SK-N-SH treated with all-trans-retinoic acid at 6 μM for 48 hours (cell line): ENCODE data around the gene CALN1.

ENCODE experiments used
- ATAC-seq: fragments of 200-7000 bp; cut with Tn5 transposase; 3 replicates; pipeline ENCODE4 v1.9.1; 2020; ENCODE audit warnings: mild to moderate bottlenecking, moderate library complexity
- ARNTL ChIP-seq: fragments of 450-650 bp; formaldehyde crosslinking; IDR thresholded peaks from 2 replicates; pipeline ENCODE4 v1.5.0; 2020; ENCODE audit warnings: low read depth, mild to moderate bottlenecking, moderate library complexity, borderline replicate concordance
- CSDC2 ChIP-seq: fragments of 250-450 bp; sonication (Bioruptor Pico); IDR thresholded peaks from 2 replicates; pipeline ENCODE4 v1.5.0; 2020; ENCODE audit warnings: mild to moderate bottlenecking, moderate library complexity
- GLIS3 ChIP-seq: fragments of 250-450 bp; sonication (Bioruptor Pico); IDR thresholded peaks from 2 replicates; pipeline ENCODE4 v1.5.0; 2020; ENCODE audit warnings: mild to moderate bottlenecking, moderate library complexity
- ISL1 ChIP-seq: fragments of 250-450 bp; sonication (Bioruptor Pico); IDR thresholded peaks from 2 replicates; pipeline ENCODE4 v2.1.2; 2022; ENCODE audit warnings: mild to moderate bottlenecking, moderate library complexity
- OSR1 ChIP-seq: fragments of 250-450 bp; sonication (Bioruptor Pico); IDR thresholded peaks from 2 replicates; pipeline ENCODE4 v1.8.0; 2022; ENCODE audit warnings: moderate library complexity, mild to moderate bottlenecking, inconsistent platforms
- PPARA ChIP-seq: fragments of 250-450 bp; sonication (Bioruptor Pico); IDR thresholded peaks from 2 replicates; pipeline ENCODE4 v1.5.0; 2020; ENCODE audit warnings: mild to moderate bottlenecking, borderline replicate concordance
- RARB ChIP-seq: fragments of 250-450 bp; sonication (Bioruptor Pico); IDR thresholded peaks from 2 replicates; pipeline ENCODE4 v1.8.0; 2021; ENCODE audit warnings: mild to moderate bottlenecking, moderate library complexity
- SNAI2 ChIP-seq: fragments of 250-450 bp; sonication (Bioruptor Pico); IDR thresholded peaks from 2 replicates; pipeline ENCODE4 v1.5.0; 2020; ENCODE audit warnings: mild to moderate bottlenecking, moderate library complexity
- TCF4 ChIP-seq: fragments of 250-450 bp; sonication (Bioruptor Pico); IDR thresholded peaks from 2 replicates; pipeline ENCODE4 v1.8.0; 2021; ENCODE audit warnings: mild to moderate bottlenecking, moderate library complexity, borderline replicate concordance
- TOX ChIP-seq: fragments of 250-450 bp; sonication (Bioruptor Pico); IDR thresholded peaks from 2 replicates; pipeline ENCODE4 v1.8.0; 2021; ENCODE audit warnings: mild to moderate bottlenecking, moderate library complexity, borderline replicate concordance
- ZC3H10 ChIP-seq: fragments of 250-450 bp; sonication (Bioruptor Pico); IDR thresholded peaks from 2 replicates; pipeline ENCODE4 v1.5.1; 2021; ENCODE audit warnings: mild to moderate bottlenecking, moderate library complexity
- ZFP3 ChIP-seq: fragments of 250-450 bp; sonication (Bioruptor Pico); IDR thresholded peaks from 2 replicates; pipeline ENCODE4 v1.5.0; 2020; ENCODE audit warnings: mild to moderate bottlenecking, moderate library complexity
- ZFP30 ChIP-seq: fragments of 450-650 bp; formaldehyde crosslinking; IDR thresholded peaks from 2 replicates; pipeline ENCODE4 v1.5.0; 2022; ENCODE audit warnings: mild to moderate bottlenecking, moderate library complexity
- ZNF565 ChIP-seq: fragments of 450-650 bp; formaldehyde crosslinking; conservative IDR thresholded peaks from 2 replicates; pipeline ENCODE4 v1.5.0; 2020; ENCODE audit warnings: low read depth, mild to moderate bottlenecking, moderate library complexity
- ZNF8 ChIP-seq: fragments of 450-650 bp; formaldehyde crosslinking; IDR thresholded peaks from 2 replicates; pipeline ENCODE4 v1.5.0; 2020; ENCODE audit warnings: mild to moderate bottlenecking, moderate library complexity
- TF ChIP-seq, protein P1 (sequence below): fragments of 250-450 bp; sonication (Bioruptor Pico); IDR thresholded peaks from 2 replicates; pipeline ENCODE4 v1.8.0; 2020; ENCODE audit warnings: mild to moderate bottlenecking, moderate library complexity, borderline replicate concordance
- TF ChIP-seq, protein P2 (sequence below): fragments of 250-450 bp; sonication (Bioruptor Pico); IDR thresholded peaks from 2 replicates; pipeline ENCODE4 v1.5.1; 2021; ENCODE audit warnings: mild to moderate bottlenecking, moderate library complexity
- TF ChIP-seq, protein P3 (sequence below): fragments of 250-450 bp; sonication (Bioruptor Pico); IDR thresholded peaks from 2 replicates; pipeline ENCODE4 v1.5.0; 2020; ENCODE audit warnings: mild to moderate bottlenecking, moderate library complexity
- TF ChIP-seq, protein P4 (sequence below): fragments of 250-450 bp; sonication (Bioruptor Pico); IDR thresholded peaks from 2 replicates; pipeline ENCODE4 v1.8.0; 2021; ENCODE audit warnings: low read depth, mild to moderate bottlenecking, moderate library complexity, borderline replicate concordance

The CALN1 gene

DNA sequence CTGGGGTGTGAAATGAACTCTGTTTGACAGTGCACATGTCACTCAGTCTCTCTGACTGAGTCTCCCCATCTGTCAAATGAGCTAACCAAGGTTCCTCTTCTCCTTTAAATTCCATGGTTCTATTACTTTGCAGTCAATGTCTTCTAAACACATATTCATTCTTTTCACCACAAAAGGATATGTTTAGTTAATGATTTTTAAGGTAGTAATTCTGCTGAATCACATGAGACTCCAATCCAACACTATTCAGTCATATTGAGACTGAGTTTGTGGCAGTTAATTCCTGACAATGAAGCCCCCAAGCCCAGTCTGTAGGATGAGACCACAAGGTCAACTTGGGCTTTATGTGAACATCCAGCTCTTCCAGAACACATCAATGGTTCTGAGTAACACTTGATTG, 85.3 kb downstream of the CALN1 start:
- no peak for ATAC-seq
- no peak for TF ChIP-seq ZFP3 (CRISPR knock-in tag)
- no peak for TF ChIP-seq ZNF565 (CRISPR knock-in tag)
- no peak for TF ChIP-seq GLIS3 (CRISPR knock-in tag)
- TF ChIP-seq, protein P1, sequence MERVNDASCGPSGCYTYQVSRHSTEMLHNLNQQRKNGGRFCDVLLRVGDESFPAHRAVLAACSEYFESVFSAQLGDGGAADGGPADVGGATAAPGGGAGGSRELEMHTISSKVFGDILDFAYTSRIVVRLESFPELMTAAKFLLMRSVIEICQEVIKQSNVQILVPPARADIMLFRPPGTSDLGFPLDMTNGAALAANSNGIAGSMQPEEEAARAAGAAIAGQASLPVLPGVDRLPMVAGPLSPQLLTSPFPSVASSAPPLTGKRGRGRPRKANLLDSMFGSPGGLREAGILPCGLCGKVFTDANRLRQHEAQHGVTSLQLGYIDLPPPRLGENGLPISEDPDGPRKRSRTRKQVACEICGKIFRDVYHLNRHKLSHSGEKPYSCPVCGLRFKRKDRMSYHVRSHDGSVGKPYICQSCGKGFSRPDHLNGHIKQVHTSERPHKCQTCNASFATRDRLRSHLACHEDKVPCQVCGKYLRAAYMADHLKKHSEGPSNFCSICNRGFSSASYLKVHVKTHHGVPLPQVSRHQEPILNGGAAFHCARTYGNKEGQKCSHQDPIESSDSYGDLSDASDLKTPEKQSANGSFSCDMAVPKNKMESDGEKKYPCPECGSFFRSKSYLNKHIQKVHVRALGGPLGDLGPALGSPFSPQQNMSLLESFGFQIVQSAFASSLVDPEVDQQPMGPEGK (CRISPR knock-in tag): no peak
- no peak for TF ChIP-seq SNAI2 (CRISPR knock-in tag)
- TF ChIP-seq, protein P2, sequence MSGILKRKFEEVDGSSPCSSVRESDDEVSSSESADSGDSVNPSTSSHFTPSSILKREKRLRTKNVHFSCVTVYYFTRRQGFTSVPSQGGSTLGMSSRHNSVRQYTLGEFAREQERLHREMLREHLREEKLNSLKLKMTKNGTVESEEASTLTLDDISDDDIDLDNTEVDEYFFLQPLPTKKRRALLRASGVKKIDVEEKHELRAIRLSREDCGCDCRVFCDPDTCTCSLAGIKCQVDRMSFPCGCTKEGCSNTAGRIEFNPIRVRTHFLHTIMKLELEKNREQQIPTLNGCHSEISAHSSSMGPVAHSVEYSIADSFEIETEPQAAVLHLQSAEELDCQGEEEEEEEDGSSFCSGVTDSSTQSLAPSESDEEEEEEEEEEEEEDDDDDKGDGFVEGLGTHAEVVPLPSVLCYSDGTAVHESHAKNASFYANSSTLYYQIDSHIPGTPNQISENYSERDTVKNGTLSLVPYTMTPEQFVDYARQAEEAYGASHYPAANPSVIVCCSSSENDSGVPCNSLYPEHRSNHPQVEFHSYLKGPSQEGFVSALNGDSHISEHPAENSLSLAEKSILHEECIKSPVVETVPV (CRISPR knock-in tag): no peak
- TF ChIP-seq, protein P3, sequence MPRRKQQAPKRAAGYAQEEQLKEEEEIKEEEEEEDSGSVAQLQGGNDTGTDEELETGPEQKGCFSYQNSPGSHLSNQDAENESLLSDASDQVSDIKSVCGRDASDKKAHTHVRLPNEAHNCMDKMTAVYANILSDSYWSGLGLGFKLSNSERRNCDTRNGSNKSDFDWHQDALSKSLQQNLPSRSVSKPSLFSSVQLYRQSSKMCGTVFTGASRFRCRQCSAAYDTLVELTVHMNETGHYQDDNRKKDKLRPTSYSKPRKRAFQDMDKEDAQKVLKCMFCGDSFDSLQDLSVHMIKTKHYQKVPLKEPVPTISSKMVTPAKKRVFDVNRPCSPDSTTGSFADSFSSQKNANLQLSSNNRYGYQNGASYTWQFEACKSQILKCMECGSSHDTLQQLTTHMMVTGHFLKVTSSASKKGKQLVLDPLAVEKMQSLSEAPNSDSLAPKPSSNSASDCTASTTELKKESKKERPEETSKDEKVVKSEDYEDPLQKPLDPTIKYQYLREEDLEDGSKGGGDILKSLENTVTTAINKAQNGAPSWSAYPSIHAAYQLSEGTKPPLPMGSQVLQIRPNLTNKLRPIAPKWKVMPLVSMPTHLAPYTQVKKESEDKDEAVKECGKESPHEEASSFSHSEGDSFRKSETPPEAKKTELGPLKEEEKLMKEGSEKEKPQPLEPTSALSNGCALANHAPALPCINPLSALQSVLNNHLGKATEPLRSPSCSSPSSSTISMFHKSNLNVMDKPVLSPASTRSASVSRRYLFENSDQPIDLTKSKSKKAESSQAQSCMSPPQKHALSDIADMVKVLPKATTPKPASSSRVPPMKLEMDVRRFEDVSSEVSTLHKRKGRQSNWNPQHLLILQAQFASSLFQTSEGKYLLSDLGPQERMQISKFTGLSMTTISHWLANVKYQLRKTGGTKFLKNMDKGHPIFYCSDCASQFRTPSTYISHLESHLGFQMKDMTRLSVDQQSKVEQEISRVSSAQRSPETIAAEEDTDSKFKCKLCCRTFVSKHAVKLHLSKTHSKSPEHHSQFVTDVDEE: no peak
- TF ChIP-seq, protein P4, sequence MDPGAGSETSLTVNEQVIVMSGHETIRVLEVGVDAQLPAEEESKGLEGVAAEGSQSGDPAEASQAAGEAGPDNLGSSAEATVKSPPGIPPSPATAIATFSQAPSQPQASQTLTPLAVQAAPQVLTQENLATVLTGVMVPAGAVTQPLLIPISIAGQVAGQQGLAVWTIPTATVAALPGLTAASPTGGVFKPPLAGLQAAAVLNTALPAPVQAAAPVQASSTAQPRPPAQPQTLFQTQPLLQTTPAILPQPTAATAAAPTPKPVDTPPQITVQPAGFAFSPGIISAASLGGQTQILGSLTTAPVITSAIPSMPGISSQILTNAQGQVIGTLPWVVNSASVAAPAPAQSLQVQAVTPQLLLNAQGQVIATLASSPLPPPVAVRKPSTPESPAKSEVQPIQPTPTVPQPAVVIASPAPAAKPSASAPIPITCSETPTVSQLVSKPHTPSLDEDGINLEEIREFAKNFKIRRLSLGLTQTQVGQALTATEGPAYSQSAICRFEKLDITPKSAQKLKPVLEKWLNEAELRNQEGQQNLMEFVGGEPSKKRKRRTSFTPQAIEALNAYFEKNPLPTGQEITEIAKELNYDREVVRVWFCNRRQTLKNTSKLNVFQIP (CRISPR knock-in tag): no peak
- no peak for TF ChIP-seq ZC3H10 (CRISPR knock-in tag)
- TF ChIP-seq RARB (CRISPR knock-in tag): no peak
- no peak for TF ChIP-seq CSDC2 (CRISPR knock-in tag)
- no peak for TF ChIP-seq OSR1 (CRISPR knock-in tag)
- TF ChIP-seq ARNTL (CRISPR knock-in tag): no peak
- TF ChIP-seq PPARA (CRISPR knock-in tag): no peak
- no peak for TF ChIP-seq TCF4 (CRISPR knock-in tag)
- TF ChIP-seq ISL1 (CRISPR knock-in tag): no peak
- no peak for TF ChIP-seq TOX (CRISPR knock-in tag)
- TF ChIP-seq ZNF8: no peak

DNA sequence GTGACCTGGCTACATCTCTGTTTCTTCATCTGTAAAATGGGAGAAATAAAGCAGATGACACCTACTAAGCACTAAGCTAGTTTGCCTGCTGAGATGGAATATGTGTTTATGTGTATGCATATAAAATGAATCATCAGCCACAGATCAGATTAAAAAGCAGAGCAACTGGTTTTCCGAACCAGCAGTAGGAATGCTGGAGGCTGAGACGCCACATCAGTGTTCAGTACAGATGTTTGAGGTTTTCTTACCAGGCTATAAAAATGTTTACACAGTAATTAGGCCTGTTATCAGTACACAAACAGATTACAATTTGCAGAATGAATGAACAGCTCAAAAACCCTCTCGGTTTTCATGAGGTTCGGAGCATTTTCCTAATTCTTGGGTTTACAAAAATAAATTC, 85.8 kb downstream of the CALN1 start:
- TF ChIP-seq ZFP3 (CRISPR knock-in tag) (no peak), TCF4 (CRISPR knock-in tag) (no peak), ZFP30 (no peak), TOX (CRISPR knock-in tag) (no peak), ZNF565 (CRISPR knock-in tag) (no peak)
- TF ChIP-seq, protein P3: no peak
- ATAC-seq: no peak

DNA sequence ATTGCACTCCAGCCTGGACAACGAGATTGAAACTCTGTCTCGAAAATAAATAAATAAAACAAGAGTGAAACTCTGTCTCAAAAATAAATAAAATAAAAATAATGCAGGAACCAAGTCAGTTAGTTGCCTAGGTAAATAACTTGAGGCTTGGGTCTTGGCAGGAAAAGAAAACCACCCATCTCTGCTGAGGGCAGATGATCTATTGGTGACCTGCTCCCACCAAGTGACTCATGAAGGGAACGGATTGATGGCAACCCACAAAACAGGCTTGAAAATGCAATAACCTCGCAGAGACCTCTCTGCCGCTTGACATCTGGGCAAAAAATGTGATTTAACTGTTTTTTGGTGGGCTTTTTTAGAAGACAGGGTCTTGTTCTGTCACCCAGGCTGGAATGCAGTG, 86.6 kb downstream of the CALN1 start:
- no peak for ATAC-seq
- no peak for TF ChIP-seq OSR1 (CRISPR knock-in tag)
